HG03457 (cell line): Measurements from ENCODE around the gene MTMR3.
"Not testable (repeated sequence)": the region's sequence is repeated elsewhere in the genome, so short reads cannot be mapped to it uniquely, and the experiment has no call there.

Source experiments
- ATAC-seq: cut with Tn5 transposase; IDR thresholded peaks from one replicate; pipeline ENCODE4 v1.9.1; 2021; ENCODE audit warnings: moderate number of reproducible peaks; ENCODE audit not compliant: unreplicated experiment

The MTMR3 gene

GRCh38 chr22:29956680-29957079, 73.7 kb downstream of the MTMR3 start:
- ATAC-seq, result no peak

- ATAC-seq, result no peak
These were observed 75.2 kb downstream of the MTMR3 start for GRCh38 chr22:29958170-29958569.

GRCh38 chr22:29964776-29965175, 81.8 kb downstream of the MTMR3 start:
- no peak for ATAC-seq

- ATAC-seq, result no peak
These were observed 84.5 kb downstream of the MTMR3 start for GRCh38 chr22:29967461-29967860.

DNA sequence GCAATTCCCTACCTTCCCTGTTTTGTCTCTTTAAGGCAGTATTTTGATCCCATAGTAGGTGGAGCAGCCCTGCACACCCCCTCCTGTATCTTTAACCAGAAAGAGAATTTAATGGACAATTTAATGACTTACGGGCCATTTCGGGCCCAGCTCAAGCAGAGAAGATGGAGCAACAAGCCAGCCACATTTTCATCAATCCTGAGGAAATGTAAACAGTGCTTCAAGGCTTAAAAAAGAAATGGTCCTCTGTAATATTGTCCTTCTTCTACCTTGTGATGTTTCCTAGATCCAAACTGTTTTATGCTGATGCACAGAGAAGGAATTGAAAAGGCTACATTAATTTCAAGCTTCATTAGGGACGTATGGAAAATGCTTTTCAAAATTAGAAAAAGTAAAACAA, 88.6 kb downstream of the MTMR3 start:
- no peak for ATAC-seq

- no peak for ATAC-seq
These were observed 89.1 kb downstream of the MTMR3 start for GRCh38 chr22:29972121-29972520.

- ATAC-seq, result no peak
These were observed 90.3 kb downstream of the MTMR3 start for GRCh38 chr22:29973269-29973668.

GRCh38 chr22:29973680-29974079, 90.7 kb downstream of the MTMR3 start:
- not testable (repeated sequence) for ATAC-seq

GRCh38 chr22:29975494-29975893, 92.5 kb downstream of the MTMR3 start:
- ATAC-seq, result no peak

GRCh38 chr22:29977107-29977506, 94.1 kb downstream of the MTMR3 start:
- no peak for ATAC-seq

GRCh38 chr22:29979777-29980321, 96.9 kb downstream of the MTMR3 start:
- ATAC-seq, result no peak

DNA sequence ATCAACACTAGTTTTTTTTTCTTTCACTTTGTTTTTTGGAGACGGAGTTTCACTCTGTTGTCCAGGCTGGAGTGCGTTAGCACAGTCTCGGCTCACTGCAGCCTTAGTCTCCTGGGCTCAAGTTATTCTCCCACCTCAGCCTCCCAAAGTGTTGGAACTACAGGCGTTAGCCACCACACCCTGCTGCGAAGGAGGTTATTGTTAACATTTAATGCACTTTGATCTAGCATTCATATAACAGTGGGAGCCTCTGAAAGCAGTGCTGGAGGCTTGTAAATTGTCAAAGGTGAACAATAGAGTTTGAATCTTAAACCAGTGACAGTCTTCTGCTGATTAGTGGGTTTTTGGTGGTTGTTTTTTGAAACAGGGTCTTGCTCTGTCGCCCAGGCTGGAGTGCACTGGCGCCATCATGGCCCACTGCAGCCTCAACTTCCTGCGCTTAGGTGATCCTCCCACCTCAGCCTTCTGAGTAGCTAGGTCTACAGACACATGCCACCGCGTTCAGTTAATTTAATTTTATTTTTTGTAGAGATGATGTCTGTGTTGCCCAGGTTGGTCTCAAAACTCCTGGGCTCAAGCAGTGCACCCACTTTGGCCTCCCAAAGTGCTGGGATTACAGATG, 100.4 kb downstream of the MTMR3 start:
- ATAC-seq, result no peak

DNA sequence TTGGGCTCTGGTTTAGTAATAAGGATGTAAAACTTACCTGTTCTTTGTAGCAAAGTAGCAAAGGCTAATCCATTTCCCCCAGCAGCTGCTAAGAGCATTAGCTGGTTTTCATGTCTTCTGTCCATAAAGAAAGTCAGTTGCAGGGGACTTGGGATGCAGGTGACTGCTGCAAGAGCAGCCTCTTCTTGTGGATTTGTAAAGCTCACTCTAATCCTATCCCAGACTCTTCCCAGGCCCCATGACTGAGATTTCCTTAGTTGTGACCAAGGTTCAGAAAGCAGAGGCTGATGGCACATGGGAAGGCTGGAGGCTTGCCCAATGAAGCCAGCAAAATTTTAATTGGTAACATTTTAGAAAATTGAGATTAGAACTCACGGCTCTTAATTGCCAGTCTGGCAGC, 102.9 kb downstream of the MTMR3 start:
- ATAC-seq, result no peak

GRCh38 chr22:29987137-29987536, 104.2 kb downstream of the MTMR3 start:
- ATAC-seq, result no peak

DNA sequence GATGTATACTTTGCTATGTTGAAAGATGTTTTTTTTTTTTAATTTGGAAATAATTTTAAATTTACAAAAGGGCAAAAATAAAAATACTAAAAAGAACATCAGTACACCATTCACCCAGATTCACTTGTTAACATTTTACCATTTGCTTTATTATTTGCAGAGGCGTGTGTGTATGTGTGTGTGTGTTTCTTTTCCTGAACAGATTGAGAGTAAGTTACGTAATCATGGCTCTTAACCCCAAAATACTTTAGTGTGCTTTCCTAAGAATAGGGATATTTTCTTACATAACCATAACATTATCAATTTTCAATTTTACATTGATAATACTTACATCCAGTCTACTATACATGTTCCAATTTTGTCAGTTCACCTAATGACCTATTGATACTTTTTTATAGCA, 105.7 kb downstream of the MTMR3 start:
- ATAC-seq, result no peak

DNA sequence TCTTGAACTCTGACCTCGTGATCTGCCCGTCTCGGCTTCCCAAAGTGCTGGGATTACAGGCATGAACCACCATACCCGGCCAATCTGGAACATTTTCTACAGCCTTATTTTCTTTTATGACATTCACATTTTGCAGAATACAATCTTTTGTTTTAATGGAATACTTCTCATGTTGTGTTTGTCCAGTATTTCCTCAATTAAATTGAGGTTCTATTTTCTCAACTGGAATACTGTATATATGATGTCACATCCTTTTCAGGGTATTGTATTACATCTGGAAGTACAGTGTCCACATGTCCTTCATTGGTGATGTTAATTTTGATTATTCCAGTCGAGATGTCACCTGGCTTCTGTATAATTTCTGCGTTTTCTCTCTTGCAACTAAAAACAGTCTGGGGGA, 106.5 kb downstream of the MTMR3 start:
- no peak for ATAC-seq

DNA sequence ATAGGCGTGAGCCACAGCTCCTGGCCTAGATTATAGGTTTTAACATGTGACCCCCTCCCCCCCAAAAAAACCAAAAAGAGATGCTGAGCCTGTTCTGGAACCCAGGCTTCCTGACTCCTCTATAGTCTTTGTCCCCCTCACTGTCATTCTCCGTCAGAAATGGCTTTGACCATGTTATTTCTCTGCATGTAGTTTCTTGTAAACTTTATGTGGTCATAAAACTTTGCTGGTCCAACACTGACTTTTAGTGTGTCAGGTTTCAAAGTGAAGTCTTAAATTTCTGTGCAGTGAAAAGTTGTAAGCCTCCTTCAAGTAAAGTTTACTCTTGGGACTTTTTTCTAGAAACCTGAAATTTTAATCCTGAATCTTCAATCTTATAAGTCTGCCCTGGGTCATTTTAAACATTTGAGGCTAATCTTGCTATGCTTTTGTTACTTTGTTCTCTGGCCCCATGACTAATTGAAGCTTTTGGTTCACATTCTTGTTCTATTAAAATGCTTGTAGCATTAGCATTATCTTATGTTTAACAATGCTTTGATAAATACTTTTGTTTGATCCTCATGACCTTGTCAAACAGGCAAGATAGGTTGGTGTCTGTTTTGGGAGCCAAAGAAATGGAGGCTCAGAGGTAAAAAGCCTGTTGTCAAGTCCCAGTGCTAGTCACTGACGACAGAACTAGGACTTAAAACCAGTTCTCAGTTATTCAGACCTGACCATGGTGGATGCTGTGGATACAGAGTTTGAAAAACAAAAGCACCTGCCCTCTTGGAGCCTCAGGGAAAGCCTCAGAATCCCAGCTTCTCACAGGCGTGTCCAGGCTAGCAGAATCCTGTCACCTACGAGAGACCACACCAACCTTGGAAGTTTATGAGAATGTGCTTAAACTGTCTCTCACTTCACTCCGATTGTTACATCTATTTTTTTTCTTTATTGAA, 109.6 kb downstream of the MTMR3 start:
- no peak for ATAC-seq

GRCh38 chr22:29994027-29994715, 111.2 kb downstream of the MTMR3 start:
- no peak for ATAC-seq

DNA sequence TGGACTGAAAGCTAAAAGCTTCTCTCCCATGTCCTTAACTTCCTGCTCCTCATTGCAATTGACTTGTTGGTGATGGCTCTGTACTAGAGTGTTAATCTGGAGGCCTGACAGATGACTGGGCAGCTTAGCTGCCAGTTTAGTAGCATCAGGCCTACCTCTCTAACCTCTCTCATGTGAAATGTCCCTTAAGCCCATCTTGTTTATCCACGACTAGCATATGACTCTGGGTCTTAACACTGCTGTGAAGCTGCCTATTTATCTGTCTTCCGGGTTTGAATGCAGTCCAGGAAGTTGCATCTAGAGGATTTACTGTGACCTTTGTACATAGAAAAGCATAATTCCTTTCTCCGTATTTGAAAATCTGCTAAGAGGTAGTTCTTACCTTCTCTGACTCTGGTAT, 112.0 kb downstream of the MTMR3 start:
- no peak for ATAC-seq

DNA sequence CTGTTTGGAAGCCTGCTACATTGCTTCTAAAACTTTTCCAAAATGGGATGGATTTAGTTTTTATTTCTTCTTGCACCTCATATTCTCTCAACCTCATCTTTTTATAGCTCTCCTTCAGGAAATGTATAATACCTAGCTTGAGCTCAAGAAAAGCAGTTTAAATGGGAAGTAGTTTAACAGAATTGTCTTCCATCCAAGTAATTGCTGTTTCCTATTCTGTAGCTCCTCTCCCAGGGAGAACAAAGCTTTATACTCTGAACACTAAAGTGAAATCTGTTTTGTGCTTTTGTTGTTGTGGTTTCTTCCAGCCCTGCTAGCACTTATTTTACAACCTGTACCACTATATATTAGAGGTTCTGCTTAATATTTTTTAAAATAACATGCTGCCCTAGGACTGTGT, 114.1 kb downstream of the MTMR3 start:
- no peak for ATAC-seq

DNA sequence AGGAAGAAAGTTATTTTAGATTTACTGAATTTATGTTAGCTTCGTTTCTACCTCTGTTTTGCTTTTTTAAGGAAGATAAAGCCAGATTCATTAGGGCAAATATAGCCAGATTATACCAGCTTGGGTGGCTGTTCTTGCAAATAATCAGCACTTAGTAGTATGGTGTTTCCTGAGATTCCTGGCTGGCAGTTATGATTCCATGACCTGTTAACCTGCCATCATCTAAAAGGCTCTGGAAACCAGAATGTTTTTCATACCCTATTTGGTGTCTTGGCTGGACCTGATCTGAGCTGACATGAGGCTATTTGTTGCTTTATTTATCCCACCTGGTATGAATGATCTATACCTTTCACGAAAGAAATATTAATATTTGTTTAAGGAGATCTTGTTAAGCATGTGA, 114.5 kb downstream of the MTMR3 start:
- no peak for ATAC-seq
